PC-9 (cell line): ENCODE data around the gene NOL9. TPM values are rescaled to one million over a fixed set of nuclear protein-coding genes. Genes with fewer than 3 reads are reported as not detected.
A peak's percentile ranks its signal among the peaks of the same experiment; 100 is the strongest.

Experiments used
- BruUV-seq: library from RNA; stranded (reverse); fragments of 400-500 nt; replicated peaks from 2 replicates; lab custom pipeline; 2021; lab: Mats Ljungman, UMichigan
- CTCF ChIA-PET: fragments of 300-600 bp; sonication (Branson Sonifier 250); formaldehyde crosslinking; loops from one replicate; lab custom pipeline; 2022; ENCODE audit warnings: antibody characterized with exemption; lab: Charles Lee
- POLR2A ChIA-PET: fragments of 300-600 bp; sonication (Branson Sonifier 250); formaldehyde crosslinking; loops from one replicate; lab custom pipeline; 2022; ENCODE audit warnings: antibody characterized with exemption; ENCODE audit not compliant: unreplicated experiment; lab: Charles Lee
- DNase-seq, 2 experiments: peaks; one replicate each; pipeline versions ENCODE4 v3.0.0 to v3.0.0-alpha.2; 2015 to 2022; ENCODE audit warnings: mixed read lengths in 1 of 2
- H2AFZ ChIP-seq: fragments of 200-600 bp; sonication (generic); 2 replicates; pipeline ENCODE4 v1.8.1; 2017; ENCODE audit warnings: antibody characterized with exemption
- H3F3A ChIP-seq: fragments of 200-600 bp; sonication (generic); 2 replicates; pipeline ENCODE4 v1.8.1; 2017; ENCODE audit warnings: antibody characterized with exemption, mild to moderate bottlenecking, low read depth; ENCODE audit not compliant: insufficient read depth
- H3K27ac ChIP-seq: fragments of 200-600 bp; sonication (generic); 2 replicates; pipeline ENCODE4 v1.6.1; 2016; ENCODE audit warnings: mixed run types
- H3K27me3 ChIP-seq: fragments of 200-600 bp; sonication (generic); 2 replicates; pipeline ENCODE4 v1.6.1; 2016; ENCODE audit warnings: low read depth, mixed run types; ENCODE audit not compliant: insufficient read depth
- H3K36me3 ChIP-seq: fragments of 200-600 bp; sonication (generic); 2 replicates; pipeline ENCODE4 v1.6.1; 2016; ENCODE audit warnings: low read depth, mixed run types
- H3K4me1 ChIP-seq: fragments of 200-600 bp; sonication (generic); replicated peaks from 2 replicates; pipeline ENCODE4 v1.6.1; 2016; ENCODE audit warnings: mixed run types; ENCODE audit not compliant: insufficient read depth
- H3K4me2 ChIP-seq: fragments of 200-600 bp; sonication (generic); 2 replicates; pipeline ENCODE4 v1.6.1; 2017; ENCODE audit warnings: mixed run types
- H3K4me3 ChIP-seq: fragments of 200-600 bp; sonication (generic); 2 replicates; pipeline ENCODE4 v1.6.1; 2016; ENCODE audit warnings: mixed run types
- H3K79me2 ChIP-seq: fragments of 200-600 bp; sonication (generic); 2 replicates; pipeline ENCODE4 v1.6.1; 2017; ENCODE audit warnings: low read depth, mixed run types
- H3K9me2 ChIP-seq: fragments of 200-600 bp; sonication (generic); 2 replicates; pipeline ENCODE4 v1.8.1; 2017; ENCODE audit warnings: mild to moderate bottlenecking; ENCODE audit not compliant: insufficient read depth
- H3K9me3 ChIP-seq: fragments of 200-600 bp; sonication (generic); 2 replicates; pipeline ENCODE4 v1.8.1; 2016; ENCODE audit warnings: low read depth; ENCODE audit not compliant: insufficient read depth
- H4K20me1 ChIP-seq: fragments of 200-600 bp; sonication (generic); 2 replicates; pipeline ENCODE4 v1.8.1; 2017; ENCODE audit not compliant: insufficient read depth
- EZH2 ChIP-seq: fragments of 200-600 bp; sonication (generic); IDR thresholded peaks from 2 replicates; pipeline ENCODE4 v1.8.0; 2017; ENCODE audit warnings: antibody characterized with exemption, low read depth
- intact Hi-C: fragments of 100-400 bp; cut with micrococcal nuclease; formaldehyde crosslinking; loops from one replicate; pipeline ENCODE4 v1.10.0; 2022; ENCODE audit not compliant: unreplicated experiment
- total RNA-seq: library from RNA; stranded (reverse); gene quantifications from 2 replicates; pipeline ENCODE4 v1.2.3, GENCODE V29; 2021
- TF ChIP-seq, protein P1 (sequence below): fragments of 200-600 bp; sonication (generic); conservative IDR thresholded peaks from 2 replicates; pipeline ENCODE4 v1.6.1; 2017; ENCODE audit warnings: mixed run types, antibody characterized with exemption, mild to moderate bottlenecking, moderate library complexity

Gene NOL9
- total RNA-seq, 1 experiment from 2014 or later = 28.4 TPM

DNA sequence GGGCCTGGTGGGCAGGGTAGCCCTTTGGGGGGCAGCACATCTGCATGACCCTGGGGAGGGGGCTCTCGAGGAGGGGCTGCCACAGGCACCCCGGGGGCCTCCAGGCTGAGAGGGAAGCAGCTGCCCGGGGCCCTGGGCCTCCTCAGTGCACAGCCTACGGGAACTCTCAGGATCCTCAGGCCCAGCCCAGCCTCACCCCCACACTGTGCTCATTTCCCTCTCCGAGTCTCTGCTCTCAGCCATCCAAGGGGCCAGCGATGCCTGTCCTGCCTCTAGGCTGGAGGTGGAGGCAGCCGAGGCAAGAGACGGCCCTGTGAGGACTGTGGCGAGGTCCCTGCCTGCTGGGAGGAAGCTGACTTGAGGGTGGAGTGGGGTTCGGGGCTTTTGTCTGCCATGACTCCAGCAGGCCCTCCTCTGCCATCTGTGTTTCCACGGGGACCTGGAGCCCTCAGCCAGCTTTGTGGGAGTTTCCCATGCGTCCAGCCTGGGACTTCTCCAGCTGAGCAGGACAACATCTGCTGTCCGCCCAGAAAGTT lies 55.7 kb downstream of the NOL9 start:
- intact Hi-C loops = no loop called here
- Histone ChIP-seq H3K9me3 (no peaks in the 10 kb centered on the region), H3K4me2 (no peak overlapping the region), H3K79me2 (no peaks in the 10 kb centered on the region), H3K4me1 (peaks cover 5% of the 10 kb centered on the region; the same call in 1 of the 2 replicates), H3K27me3 (no peaks in the 10 kb centered on the region), H3K36me3 (no peaks in the 10 kb centered on the region), H3F3A (no peaks in the 10 kb centered on the region), H2AFZ (no peak overlapping the region), H3K27ac (no peak overlapping the region), H4K20me1 (no peaks in the 10 kb centered on the region), H3K4me3 (no peak overlapping the region), H3K9me2 (no peaks in the 10 kb centered on the region)
- ChIA-PET POLR2A (no interaction called here), CTCF (interaction anchor here (0.7 kb wide), 1 partner anchor 371 kb away, joined by 3 read pairs; no protein-coding TSS in a partner anchor)
- BruUV-seq = no TSS peak
- no peak for TF ChIP-seq EZH2
- TF ChIP-seq, protein P1, sequence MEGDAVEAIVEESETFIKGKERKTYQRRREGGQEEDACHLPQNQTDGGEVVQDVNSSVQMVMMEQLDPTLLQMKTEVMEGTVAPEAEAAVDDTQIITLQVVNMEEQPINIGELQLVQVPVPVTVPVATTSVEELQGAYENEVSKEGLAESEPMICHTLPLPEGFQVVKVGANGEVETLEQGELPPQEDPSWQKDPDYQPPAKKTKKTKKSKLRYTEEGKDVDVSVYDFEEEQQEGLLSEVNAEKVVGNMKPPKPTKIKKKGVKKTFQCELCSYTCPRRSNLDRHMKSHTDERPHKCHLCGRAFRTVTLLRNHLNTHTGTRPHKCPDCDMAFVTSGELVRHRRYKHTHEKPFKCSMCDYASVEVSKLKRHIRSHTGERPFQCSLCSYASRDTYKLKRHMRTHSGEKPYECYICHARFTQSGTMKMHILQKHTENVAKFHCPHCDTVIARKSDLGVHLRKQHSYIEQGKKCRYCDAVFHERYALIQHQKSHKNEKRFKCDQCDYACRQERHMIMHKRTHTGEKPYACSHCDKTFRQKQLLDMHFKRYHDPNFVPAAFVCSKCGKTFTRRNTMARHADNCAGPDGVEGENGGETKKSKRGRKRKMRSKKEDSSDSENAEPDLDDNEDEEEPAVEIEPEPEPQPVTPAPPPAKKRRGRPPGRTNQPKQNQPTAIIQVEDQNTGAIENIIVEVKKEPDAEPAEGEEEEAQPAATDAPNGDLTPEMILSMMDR = no peak
- DNase-seq = no peak

DNA sequence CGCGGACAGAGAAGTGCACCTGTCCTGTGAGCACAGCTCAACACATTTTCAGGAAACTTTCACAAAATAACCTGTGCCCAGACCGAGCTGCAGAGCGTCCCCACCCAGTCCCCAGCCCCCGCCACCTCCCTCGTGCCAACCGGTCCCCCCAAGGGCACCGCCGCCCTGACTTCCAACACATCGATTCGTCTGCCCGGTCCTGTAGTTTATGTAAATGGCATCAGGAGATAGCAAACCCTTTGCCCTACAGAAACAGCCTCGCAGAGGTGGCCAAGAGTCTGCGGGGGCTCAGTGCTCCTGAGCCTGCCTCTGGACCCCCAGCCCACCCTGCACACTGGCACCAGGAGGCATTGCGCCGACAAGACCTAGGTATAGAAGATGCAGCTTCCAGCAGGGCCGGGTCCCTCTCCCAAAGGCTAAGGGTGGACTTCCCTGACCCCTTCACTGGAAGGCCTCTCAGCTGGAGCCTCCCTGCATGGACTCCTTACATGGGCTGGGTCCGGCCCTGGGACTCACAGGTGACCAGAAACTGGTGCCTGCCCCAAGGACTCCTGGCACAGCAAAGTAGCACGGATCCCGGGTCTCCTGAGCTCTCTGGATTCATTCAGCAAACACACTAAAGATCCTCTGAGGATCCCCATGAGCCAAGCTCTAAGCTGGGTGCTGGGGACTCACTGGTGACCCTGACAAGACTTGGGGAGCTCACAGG lies 56.3 kb downstream of the NOL9 start:
- Histone ChIP-seq H3K9me2 (no peaks in the 10 kb centered on the region), H3K36me3 (no peaks in the 10 kb centered on the region), H3K4me1 (peaks cover 5% of the 10 kb centered on the region; the same call in 1 of the 2 replicates), H3K27me3 (no peaks in the 10 kb centered on the region), H3K9me3 (no peaks in the 10 kb centered on the region), H3K4me2 (peak overlapping the region; percentile 77), H3K27ac (no peak overlapping the region), H2AFZ (no peak overlapping the region), H3K79me2 (no peaks in the 10 kb centered on the region), H3K4me3 (peak overlapping the region; percentile 56; the same call in 1 of the 2 replicates), H4K20me1 (no peaks in the 10 kb centered on the region), H3F3A (no peaks in the 10 kb centered on the region)
- POLR2A ChIA-PET = no interaction called here
- CTCF ChIA-PET = interaction anchor here (0.7 kb wide), 1 partner anchor 370 kb away, joined by 3 read pairs; no protein-coding TSS in a partner anchor
- intact Hi-C loops = no loop called here
- DNase-seq = no peak
- no TSS peak for BruUV-seq
- no peak for TF ChIP-seq EZH2
- TF ChIP-seq, protein P1 = no peak

DNA sequence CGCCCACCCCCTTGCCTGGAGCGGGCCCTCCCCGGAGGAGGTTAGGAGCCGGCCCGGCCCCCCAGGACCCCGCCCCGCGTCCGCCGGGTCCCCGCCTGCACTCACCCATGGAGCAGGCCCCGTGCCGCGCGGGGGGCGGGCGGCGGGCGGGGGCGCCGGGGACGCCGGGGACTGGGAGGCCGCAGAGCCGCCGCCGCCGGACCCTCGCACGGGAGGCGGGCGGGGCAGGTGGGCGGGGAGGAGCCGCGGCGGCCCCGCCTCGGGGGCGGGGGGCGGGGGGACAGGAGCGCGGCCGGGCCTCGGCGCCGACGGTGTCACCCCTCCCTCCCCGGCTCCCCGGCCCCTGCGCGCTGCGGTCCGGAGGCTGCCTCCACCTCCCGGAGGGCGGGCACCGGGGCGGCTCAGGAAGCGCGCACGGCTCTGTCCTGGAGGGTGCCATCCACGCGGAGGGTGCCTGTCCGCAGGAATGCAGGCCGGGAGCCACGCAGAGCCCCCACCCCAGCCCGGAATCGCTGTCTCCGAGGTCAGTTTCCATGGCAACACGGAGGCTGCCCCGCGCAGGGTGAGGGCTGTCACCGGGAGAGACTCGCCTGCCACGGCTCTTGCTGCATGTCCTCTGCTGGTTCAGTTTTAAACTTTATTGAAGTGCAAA lies 57.0 kb downstream of the NOL9 start:
- Histone ChIP-seq H2AFZ (no peak overlapping the region), H3F3A (peaks cover 3% of the 10 kb centered on the region; the same call in 1 of the 2 replicates), H3K4me2 (peak overlapping the region; percentile 77), H3K9me3 (no peaks in the 10 kb centered on the region), H3K4me3 (peak overlapping the region; percentile 56; the same call in 1 of the 2 replicates), H3K79me2 (no peaks in the 10 kb centered on the region), H3K27me3 (no peaks in the 10 kb centered on the region), H4K20me1 (no peaks in the 10 kb centered on the region), H3K4me1 (peaks cover 8% of the 10 kb centered on the region), H3K27ac (no peak overlapping the region), H3K36me3 (no peaks in the 10 kb centered on the region), H3K9me2 (no peaks in the 10 kb centered on the region)
- intact Hi-C loops = no loop called here
- TF ChIP-seq EZH2 = no peak
- TF ChIP-seq, protein P1 = no peak
- ChIA-PET POLR2A (no interaction called here), CTCF (no interaction called here)
- peak in 1 of 2 experiments; percentile 65 for DNase-seq
- no TSS peak for BruUV-seq
